GM21447 (cell line): ENCODE results near the gene ASPA.
A peak's percentile ranks its signal among the peaks of the same experiment; 100 is the strongest.

ENCODE experiments used
- ATAC-seq: cut with Tn5 transposase; IDR thresholded peaks from one replicate; pipeline ENCODE4 v1.9.1; 2021; ENCODE audit not compliant: unreplicated experiment

The ASPA gene

DNA sequence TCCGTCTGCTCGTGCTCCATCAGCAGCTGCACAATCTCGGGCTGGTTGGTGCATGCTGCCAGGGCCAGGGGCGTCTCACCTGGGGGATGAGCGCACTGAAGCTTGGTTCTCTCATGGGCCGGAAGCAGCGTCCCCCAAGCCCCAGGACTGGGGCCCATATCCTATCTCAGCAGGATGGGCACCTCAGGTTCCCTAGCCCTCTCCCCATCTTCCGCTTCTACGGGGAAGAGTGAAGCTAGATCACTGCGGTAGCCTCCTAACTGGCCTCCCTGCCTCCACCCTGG lies 57.0 kb downstream of the ASPA start:
- ATAC-seq: no peak

DNA sequence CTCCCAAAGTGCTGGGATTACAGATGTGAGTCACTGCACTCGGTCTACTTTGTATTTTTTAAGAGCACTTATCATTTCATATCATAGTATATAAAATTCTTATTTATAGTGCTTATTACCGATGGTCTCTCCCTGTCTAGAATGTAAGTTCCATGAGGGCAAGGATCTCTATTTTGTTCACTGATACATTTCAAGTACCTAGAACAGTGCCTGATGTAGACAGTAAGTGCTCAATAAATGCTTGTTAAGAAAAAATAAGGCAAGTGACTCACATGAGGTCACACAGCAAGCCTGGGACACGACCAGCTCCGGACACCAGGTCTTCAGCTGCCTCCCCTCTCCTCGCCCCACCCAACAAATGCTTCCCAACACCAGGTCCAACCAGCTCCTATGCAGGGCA lies 58.0 kb downstream of the ASPA start:
- no peak for ATAC-seq

DNA sequence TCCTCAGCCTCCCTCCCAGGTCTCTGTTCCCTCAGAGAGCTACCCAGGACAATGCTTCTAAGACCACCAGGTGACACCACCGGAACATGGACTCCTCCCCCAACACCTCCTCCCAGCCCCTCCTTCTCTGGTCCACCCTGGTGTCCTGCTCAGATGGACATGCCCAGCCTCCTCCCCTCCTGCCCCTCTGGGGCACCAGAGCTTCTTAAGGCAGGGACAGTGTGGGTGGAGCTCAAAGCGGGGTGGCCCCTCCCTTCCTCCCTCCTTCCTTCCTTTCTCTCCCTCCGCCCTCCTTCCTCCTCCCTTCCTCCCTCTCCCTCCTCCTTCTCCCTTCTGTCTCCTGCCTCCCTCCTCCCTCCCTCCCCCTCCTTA lies 59.1 kb downstream of the ASPA start:
- no peak for ATAC-seq

DNA sequence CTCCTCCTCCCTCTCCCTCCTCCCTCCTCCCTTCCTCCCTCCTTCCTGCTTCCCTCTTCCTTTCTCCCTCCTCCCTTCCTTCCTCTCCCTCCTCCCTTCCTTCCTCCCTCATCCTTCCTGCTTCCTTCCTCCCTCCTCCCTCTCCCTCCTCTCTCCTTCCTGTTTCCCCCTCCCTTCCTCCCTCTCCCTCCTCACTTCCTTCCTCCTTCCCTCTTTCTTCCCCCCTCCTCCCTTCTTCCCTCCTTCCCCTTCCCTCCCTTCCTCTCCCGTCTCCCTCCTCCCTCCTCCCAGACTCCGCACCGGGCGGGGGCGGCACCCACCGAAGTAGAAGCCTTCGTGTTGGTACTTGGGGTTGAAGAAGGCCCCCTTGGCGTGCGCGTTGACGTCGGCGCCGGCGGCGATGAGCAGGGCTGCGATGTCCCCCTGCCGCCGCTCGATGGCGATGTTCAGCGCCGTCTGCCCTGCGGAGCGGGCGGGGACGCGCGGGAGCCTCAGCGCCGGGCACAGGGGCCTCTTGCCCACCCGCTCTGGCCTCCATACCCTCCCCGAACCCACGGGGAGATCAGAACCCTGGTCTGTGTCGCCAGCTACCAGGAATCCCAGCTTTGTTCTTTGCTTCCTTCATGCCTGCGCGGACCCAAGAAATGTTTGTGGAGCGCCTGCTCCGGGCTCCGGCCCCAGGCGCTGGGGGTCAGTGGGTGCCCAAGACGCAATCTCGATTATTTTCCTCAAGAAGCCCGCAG lies 59.6 kb downstream of the ASPA start:
- peak; percentile 53 for ATAC-seq

DNA sequence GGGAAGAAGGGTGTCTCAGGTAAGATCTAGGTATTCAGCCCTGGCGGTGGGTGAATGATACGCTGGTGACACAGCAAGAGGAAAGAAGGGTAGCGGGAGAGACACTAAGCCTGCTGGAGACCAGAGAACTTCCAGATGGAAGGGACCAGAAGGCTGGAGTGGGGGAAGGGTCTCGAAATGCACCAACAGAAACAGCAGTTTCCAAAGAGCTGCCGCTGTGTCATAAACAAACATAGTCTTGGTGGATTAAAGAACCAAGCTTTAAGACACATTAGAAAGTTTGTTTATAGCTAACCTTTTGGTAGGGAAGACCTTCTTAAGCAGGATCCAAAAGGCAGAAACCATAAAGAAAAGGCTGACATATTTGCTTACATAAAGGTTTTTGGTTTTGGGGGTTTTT lies 60.9 kb downstream of the ASPA start:
- ATAC-seq: no peak

DNA sequence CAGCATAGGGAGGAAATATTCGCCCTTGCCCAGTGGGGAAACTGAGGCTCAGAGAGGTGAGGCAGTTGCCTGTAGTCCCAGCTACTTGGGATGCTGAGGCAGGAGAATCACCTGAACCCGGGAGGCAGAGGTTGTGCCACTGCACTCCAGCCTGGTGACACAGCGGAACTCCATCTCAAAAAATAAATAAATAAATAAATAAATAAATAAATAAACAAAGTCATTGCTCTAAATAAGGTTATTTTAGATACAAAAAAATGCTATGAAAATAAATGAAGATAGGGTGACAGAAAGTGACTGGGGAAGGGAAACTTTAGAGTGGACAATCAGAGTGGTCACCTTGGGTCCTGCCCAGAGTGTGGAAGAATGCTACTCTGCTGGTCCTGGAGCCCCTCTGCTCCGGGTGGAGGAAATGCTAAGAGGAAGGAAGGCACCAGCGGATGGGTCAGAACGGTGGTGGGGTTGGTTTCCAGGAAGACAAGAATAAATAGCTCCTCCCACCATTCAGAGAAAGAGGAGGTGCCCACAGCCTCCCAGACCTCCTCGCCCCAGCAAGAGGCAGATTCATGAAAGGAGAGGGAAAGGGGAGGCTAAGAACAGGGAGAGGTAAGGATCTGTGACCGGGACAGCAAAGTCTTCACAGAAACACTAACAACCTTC lies 64.2 kb downstream of the ASPA start:
- ATAC-seq: no peak

DNA sequence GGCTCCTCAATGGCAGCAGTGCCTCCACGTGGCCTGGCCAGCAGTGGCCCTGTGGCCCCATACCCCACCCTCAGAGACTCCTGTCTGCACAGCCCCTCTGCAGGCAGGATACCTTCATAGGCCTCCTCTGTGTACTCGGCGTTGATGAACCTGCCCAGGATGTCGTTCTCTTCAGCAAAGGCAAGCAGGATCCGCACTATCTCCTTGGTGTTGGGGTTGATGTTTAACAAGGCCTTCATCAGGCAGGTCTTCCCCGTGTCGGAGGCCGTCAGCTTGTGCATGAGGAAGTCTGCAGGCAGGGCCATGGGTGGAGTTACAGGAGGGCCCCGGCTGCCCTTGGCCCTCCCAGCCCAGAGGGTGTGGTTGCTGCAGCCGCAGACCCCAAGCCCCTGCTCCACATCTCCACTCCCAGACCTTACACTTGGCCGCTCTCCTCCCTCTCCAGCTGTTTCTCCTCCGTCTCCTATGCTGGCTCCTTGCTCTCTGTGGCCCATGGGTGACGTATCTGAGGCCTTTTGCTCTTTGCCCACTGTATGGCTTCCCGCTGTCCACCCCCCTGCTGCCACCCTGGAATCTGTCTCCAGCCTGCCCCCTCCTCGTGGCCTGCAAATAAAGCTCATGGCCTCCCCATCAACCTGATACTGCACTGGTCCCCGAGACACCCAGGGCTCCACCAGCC lies 66.8 kb downstream of the ASPA start:
- ATAC-seq: no peak

DNA sequence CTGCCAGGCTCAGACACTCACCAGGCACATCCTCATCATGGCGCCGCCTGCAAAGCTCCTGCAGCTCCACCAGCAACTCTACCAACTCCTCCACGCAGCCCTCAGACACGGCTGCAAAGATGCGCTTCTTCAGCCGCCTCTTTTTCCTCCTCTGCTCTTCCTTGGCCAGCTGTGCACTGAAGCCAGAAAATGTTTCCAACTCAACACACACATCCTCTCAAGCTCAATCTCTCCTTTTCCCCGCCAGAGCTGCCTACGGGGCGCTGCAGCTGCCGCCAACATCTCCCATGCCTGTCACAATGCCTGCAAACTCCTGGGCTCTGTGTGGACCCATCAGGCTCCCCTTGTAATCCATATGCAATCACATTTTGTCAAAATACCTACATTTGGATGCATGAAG lies 67.7 kb downstream of the ASPA start:
- ATAC-seq: no peak

DNA sequence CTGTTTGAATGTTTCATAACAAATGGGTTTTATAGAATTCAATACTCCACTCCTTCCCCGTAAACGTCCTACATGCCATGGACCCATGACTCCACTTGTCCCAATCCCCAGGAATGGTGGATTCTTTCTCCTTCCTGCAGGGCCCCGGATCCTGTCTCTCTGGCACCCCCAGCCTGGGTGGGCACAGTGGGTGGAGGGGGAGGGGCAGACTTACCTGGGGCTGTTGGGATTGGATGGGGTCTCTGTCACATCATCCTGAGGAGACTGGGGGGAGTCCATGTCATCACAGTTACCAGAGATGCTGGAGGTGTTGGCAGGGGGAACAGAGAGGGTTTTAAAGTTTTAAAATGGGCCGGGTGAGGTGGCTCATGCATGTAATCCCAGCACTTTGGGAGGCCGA lies 68.6 kb downstream of the ASPA start:
- no peak for ATAC-seq

DNA sequence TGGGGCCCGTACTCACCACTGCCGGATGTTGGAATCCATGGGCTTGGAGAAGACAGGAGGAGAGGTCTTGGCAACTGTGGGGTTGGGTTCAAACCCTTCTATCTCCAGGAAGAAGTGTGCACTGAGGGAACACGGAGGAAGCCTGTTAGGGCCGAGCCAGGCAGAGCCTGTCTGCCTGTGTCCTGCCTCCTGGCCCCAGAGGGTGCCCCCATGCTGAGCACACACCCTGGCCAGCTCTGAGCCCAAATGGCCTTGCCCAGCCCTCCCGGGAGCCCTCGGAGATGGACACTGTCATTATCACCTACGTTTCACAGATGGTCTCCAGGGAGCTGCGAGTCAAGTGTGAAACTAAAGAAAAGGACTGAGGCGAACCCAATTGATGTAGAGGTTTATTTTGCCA lies 69.4 kb downstream of the ASPA start:
- ATAC-seq: no peak

DNA sequence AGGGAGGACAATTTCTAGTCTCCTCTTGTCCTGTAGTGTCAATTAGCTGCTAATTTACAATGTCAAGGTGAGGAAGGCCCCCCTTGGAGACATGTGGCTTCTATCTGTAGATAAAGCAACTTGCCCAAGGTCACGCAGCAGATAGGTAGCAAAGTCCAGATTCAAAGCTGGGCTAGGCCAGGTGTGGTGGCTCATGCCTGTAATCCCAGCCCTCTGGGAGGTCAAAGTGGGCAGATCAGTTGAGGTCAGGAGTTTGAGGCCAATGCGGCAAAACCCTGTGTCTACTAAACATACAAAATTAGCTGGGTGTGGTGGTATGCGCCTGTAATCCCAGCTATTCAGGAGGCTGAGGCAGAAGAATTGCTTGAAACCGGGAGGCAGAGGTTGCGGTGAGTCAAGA lies 70.7 kb downstream of the ASPA start:
- no peak for ATAC-seq

DNA sequence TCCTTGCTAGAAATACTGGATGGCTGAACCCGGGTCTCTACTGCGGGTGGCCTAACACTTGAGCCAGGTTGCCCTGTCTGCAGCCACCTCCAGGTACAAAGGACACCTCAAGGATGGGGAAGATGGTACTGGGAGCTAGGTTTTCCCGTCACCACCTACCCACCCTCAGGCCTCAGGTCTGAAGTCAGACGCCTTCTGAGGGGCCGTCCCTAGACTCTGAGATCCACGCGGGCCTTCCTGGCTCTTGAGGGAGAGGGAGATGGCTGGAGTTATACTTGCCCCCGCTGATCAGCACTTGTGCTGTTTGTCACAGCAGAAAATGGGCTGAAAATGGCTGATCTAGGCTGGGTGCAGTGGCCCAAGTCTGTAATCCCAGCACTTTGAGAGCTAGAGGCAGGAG lies 71.2 kb downstream of the ASPA start:
- ATAC-seq: no peak

DNA sequence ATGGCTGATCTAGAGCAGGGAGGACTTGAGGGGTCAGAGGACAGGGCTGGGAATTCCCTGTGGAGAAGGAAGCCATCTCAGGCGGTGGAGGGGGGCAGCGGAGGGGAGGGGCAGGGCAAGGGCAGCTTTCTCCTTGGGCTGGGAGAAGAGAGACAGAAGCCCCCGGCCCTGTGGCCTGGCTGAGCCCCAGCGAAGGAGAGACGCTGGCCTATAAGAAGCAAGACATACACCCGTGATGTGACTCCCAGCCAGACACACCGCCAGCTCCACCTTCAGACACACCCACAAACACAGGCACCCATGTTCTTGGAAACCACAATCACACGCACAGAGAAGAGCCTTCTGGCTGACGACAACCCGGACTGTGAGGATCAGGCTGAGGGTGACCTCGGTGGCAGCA lies 71.8 kb downstream of the ASPA start:
- ATAC-seq: no peak

DNA sequence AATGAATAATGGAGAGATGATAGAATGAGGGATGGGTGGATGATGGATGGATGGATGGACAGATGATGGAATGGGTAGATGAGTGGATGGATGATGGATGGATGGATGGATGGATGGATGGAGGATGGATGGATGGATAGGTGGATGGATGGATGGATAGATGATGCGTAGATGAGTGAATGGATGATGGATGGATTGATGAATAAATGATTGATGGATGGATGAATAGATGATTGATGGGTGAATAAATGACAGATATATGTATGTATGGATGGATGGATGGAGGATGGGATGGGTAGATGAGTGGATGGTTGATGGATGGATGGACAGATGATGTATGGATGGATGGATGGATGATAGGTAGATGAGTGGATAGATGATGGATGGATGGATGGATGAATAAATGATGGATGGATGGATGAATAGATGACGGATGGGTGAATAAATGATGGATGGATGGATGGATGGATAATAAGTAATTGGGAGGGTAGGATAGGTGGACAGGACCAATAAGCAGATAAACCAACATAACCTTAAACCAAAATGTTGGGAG lies 73.9 kb downstream of the ASPA start:
- ATAC-seq: no peak

DNA sequence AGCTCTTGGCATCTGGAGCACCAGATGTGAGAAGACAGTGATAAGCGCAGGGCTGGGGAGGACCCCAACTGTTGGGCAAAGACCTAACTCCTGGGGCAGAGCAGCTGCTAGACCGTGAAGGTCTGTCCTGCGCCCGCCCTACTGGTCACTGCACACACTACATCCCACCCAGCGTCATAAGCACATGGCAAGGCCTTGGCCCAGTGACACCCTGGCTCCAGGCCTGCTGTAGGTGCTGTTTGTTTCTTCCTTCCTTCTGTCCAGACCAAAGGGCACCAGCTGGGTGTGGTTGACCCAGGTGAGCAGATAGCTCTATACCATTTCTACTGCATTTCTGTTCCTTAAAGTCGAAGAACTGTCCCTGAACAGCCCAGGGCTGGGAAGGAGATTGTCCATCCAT lies 75.4 kb downstream of the ASPA start:
- ATAC-seq: no peak

DNA sequence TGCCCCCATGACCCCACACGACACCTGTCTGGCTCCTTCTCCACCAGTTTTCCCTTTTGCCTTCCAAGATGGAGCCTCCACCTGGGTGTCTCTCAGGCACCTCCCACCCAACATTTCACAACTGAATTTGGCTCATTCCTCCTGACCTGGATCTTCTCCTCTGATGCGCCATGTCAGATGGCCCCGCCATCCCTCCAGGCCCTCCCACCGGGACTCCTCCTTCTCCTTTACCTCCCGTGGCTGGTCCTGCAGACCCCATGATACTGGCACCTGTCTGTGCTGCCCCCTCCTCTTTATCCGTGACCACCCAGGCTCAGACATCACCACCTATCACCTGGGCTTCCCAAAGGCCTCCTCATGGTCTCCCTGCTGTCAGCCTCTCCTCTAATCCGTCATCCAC lies 77.1 kb downstream of the ASPA start:
- no peak for ATAC-seq
